ENCODE measurements around the gene RAD51D. TPM values are rescaled to one million over a fixed set of nuclear protein-coding genes. Genes with fewer than 3 reads are reported as not detected.

The RAD51D gene
- total RNA-seq, 1 experiment from 2014 or later = 12.1 TPM

DNA sequence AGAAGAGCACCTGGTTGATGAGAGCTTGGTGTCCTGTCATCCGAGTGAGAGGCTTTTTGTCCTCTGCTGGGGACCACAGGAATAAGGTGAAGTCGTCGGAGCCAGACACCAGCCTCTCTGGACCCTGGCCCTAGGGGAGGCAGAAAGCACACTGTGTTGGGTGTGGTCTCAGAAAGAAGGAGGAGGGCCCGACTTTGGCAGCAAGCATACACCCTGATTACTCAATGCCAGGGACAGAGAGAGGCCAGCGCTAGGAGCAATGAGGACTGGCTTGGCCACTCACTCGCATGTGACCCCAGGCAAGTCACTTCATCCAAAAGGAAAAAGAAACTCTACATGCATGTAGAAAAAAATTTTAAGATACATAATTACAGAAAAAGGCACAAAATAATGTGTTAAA lies 15.7 kb upstream of the RAD51D start:
- no peaks in the 10 kb centered on the region for H3K4me1 ChIP-seq (ENCODE audit: insufficient read depth, low read length, poor library complexity, severe bottlenecking)
- no TSS peak for BruUV-seq (replicated peaks)
- ChIA-PET POLR2A (ENCODE audit: low non-redundant PET) (no interaction called here), CTCF (no interaction called here)
- DNase-seq (ENCODE audit: low spot score) = no peak
- H3K36me3 ChIP-seq (ENCODE audit: insufficient read depth, low read length, poor library complexity, severe bottlenecking) = peaks cover 28% of the 10 kb centered on the region
- no peak for TF ChIP-seq CTCF (conservative IDR thresholded peaks at IDR 0.05; ENCODE audit: low read depth, low read length)
- TF ChIP-seq EZH2 (IDR thresholded peaks at IDR 0.05; ENCODE audit: borderline replicate concordance, low read depth, low read length, poor library complexity, severe bottlenecking) = no peak
- intact Hi-C loops (cut with micrococcal nuclease; ENCODE audit: unreplicated experiment) = no loop called here
- no peaks in the 10 kb centered on the region for H3K9me3 ChIP-seq (ENCODE audit: low read depth, low read length, poor library complexity, severe bottlenecking)
- no peaks in the 10 kb centered on the region for H3K27me3 ChIP-seq (replicated peaks; ENCODE audit: insufficient read depth, low read depth, low read length, poor library complexity)
- no peak overlapping the region for H3K27ac ChIP-seq (ENCODE audit: low read depth, low read length, poor library complexity, severe bottlenecking)
- H3K4me3 ChIP-seq (ENCODE audit: low read depth, low read length, poor library complexity, severe bottlenecking) = no peak overlapping the region

GRCh38 chr17:35132816-35133550 lies 13.3 kb upstream of the RAD51D start:
- Histone ChIP-seq H3K36me3 (ENCODE audit: insufficient read depth, low read length, poor library complexity, severe bottlenecking) (peaks cover 21% of the 10 kb centered on the region), H3K27ac (ENCODE audit: low read depth, low read length, poor library complexity, severe bottlenecking) (no peak overlapping the region), H3K4me1 (ENCODE audit: insufficient read depth, low read length, poor library complexity, severe bottlenecking) (no peaks in the 10 kb centered on the region), H3K27me3 (replicated peaks; ENCODE audit: insufficient read depth, low read depth, low read length, poor library complexity) (no peaks in the 10 kb centered on the region), H3K9me3 (ENCODE audit: low read depth, low read length, poor library complexity, severe bottlenecking) (no peaks in the 10 kb centered on the region), H3K4me3 (ENCODE audit: low read depth, low read length, poor library complexity, severe bottlenecking) (no peak overlapping the region)
- ChIA-PET POLR2A (ENCODE audit: low non-redundant PET) (no interaction called here), CTCF (no interaction called here)
- intact Hi-C loops (cut with micrococcal nuclease; ENCODE audit: unreplicated experiment) = no loop called here
- DNase-seq (ENCODE audit: low spot score) = no peak
- no peak for TF ChIP-seq CTCF (conservative IDR thresholded peaks at IDR 0.05; ENCODE audit: low read depth, low read length)
- no peak for TF ChIP-seq EZH2 (IDR thresholded peaks at IDR 0.05; ENCODE audit: borderline replicate concordance, low read depth, low read length, poor library complexity, severe bottlenecking)
- no TSS peak for BruUV-seq (replicated peaks)

GRCh38 chr17:35132099-35132498 lies 12.4 kb upstream of the RAD51D start:
- intact Hi-C loops (cut with micrococcal nuclease; ENCODE audit: unreplicated experiment) = no loop called here
- H3K27ac ChIP-seq (ENCODE audit: low read depth, low read length, poor library complexity, severe bottlenecking) = no peak overlapping the region
- DNase-seq (ENCODE audit: low spot score) = no peak
- no peaks in the 10 kb centered on the region for H3K9me3 ChIP-seq (ENCODE audit: low read depth, low read length, poor library complexity, severe bottlenecking)
- no peak overlapping the region for H3K4me3 ChIP-seq (ENCODE audit: low read depth, low read length, poor library complexity, severe bottlenecking)
- ChIA-PET CTCF (no interaction called here), POLR2A (ENCODE audit: low non-redundant PET) (no interaction called here)
- H3K27me3 ChIP-seq (replicated peaks; ENCODE audit: insufficient read depth, low read depth, low read length, poor library complexity) = no peaks in the 10 kb centered on the region
- BruUV-seq (replicated peaks) = no TSS peak
- TF ChIP-seq CTCF (conservative IDR thresholded peaks at IDR 0.05; ENCODE audit: low read depth, low read length) (no peak), EZH2 (IDR thresholded peaks at IDR 0.05; ENCODE audit: borderline replicate concordance, low read depth, low read length, poor library complexity, severe bottlenecking) (no peak)
- H3K36me3 ChIP-seq (ENCODE audit: insufficient read depth, low read length, poor library complexity, severe bottlenecking) = peaks cover 17% of the 10 kb centered on the region
- H3K4me1 ChIP-seq (ENCODE audit: insufficient read depth, low read length, poor library complexity, severe bottlenecking) = no peaks in the 10 kb centered on the region

All from A673 (cell line).